Astrocyte of the cerebellum (primary cell): ENCODE results near the gene KCNMA1.

ENCODE experiments used
- DNase-seq: peaks from one replicate; pipeline ENCODE4 v3.0.0-alpha.2; 2011; ENCODE audit warnings: low read depth
- H3K4me3 ChIP-seq: 2 replicates; pipeline ENCODE4 v1.5.1; 2011; ENCODE audit warnings: mild to moderate bottlenecking, low read depth, low read length, moderate library complexity
- CTCF ChIP-seq: IDR thresholded peaks from 2 replicates; pipeline ENCODE4 v1.5.1; 2012; ENCODE audit warnings: low read length, low read depth, moderate library complexity, mild to moderate bottlenecking; ENCODE audit errors: missing control alignments
- in situ Hi-C: cut with HindIII; loops from 2 replicates; pipeline ENCODE4 v1.10.0; 2017; ENCODE audit warnings: low sequenced_read_pairs

KCNMA1 gene

GRCh38 chr10:77268721-77269120, 368.9 kb downstream of the KCNMA1 start:
- no peak for DNase-seq
- TF ChIP-seq CTCF, result no peak
- no peak overlapping the region for H3K4me3 ChIP-seq
- in situ Hi-C loops, result no loop called here

- DNase-seq, result no peak
- in situ Hi-C loops, result no loop called here
- H3K4me3 ChIP-seq, result no peak overlapping the region
- no peak for TF ChIP-seq CTCF
Measured at GRCh38 chr10:77267703-77268675, 369.6 kb downstream of the KCNMA1 start.

GRCh38 chr10:77266242-77266641, 371.4 kb downstream of the KCNMA1 start:
- no peak overlapping the region for H3K4me3 ChIP-seq
- DNase-seq, result no peak
- in situ Hi-C loops, result no loop called here
- TF ChIP-seq CTCF, result no peak

- no peak overlapping the region for H3K4me3 ChIP-seq
- in situ Hi-C loops, result no loop called here
- TF ChIP-seq CTCF, result no peak
- no peak for DNase-seq
Measured at GRCh38 chr10:77264527-77264926, 373.1 kb downstream of the KCNMA1 start.

GRCh38 chr10:77264107-77264506, 373.5 kb downstream of the KCNMA1 start:
- no peak for DNase-seq
- TF ChIP-seq CTCF, result no peak
- H3K4me3 ChIP-seq, result no peak overlapping the region
- in situ Hi-C loops, result no loop called here

GRCh38 chr10:77263700-77264099, 373.9 kb downstream of the KCNMA1 start:
- no peak overlapping the region for H3K4me3 ChIP-seq
- in situ Hi-C loops, result no loop called here
- no peak for DNase-seq
- no peak for TF ChIP-seq CTCF
